HepG2 (cell line): ENCODE results near the gene MAP1LC3C. TPM values are rescaled to one million over a fixed set of nuclear protein-coding genes. Genes with fewer than 3 reads are reported as not detected.

Experiments
- CBX2 ChIP-seq, 2 experiments: fragments of 200-600 bp in 1 of 2; sonication (generic); formaldehyde crosslinking in 1 of 2; IDR thresholded peaks; 2 replicates each; pipeline versions ENCODE4 v1.7.0 to v1.8.1; 2018 to 2022; ENCODE audit warnings: low read depth in 2 of 2, low read length in 1 of 2, mild to moderate bottlenecking in 1 of 2, missing genetic modification reagents in 1 of 2
- CCDC6 ChIP-seq: sonication (generic); formaldehyde crosslinking; IDR thresholded peaks from 2 replicates; pipeline ENCODE4 v1.8.1; 2022; ENCODE audit warnings: mild to moderate bottlenecking, missing genetic modification reagents, moderate library complexity
- HNRNPLL ChIP-seq: fragments of 200-400 bp; formaldehyde crosslinking; IDR thresholded peaks from 2 replicates; pipeline ENCODE4 v1.6.1; 2017; ENCODE audit warnings: mild to moderate bottlenecking, low read depth, low read length; ENCODE audit not compliant: poor library complexity, severe bottlenecking
- HOXA9 ChIP-seq: sonication (generic); formaldehyde crosslinking; IDR thresholded peaks from 2 replicates; pipeline ENCODE4 v1.8.1; 2022; ENCODE audit warnings: missing genetic modification reagents, mild to moderate bottlenecking, moderate library complexity, borderline replicate concordance
- MED8 ChIP-seq: sonication (generic); formaldehyde crosslinking; IDR thresholded peaks from 2 replicates; pipeline ENCODE4 v1.8.1; 2023; ENCODE audit warnings: mild to moderate bottlenecking, missing genetic modification reagents; ENCODE audit not compliant: insufficient replicate concordance
- NFATC3 ChIP-seq: sonication (generic); formaldehyde crosslinking; IDR thresholded peaks from 2 replicates; pipeline ENCODE4 v1.5.1; 2020; ENCODE audit warnings: mild to moderate bottlenecking, missing genetic modification reagents
- REL ChIP-seq: sonication (generic); formaldehyde crosslinking; conservative IDR thresholded peaks from 2 replicates; pipeline ENCODE4 v1.8.0; 2022; ENCODE audit warnings: mild to moderate bottlenecking, missing genetic modification reagents, moderate library complexity
- ZNF441 ChIP-seq: sonication (generic); formaldehyde crosslinking; IDR thresholded peaks from 2 replicates; pipeline ENCODE4 v1.7.0; 2021; ENCODE audit warnings: missing genetic modification reagents, borderline replicate concordance
- ZNF737 ChIP-seq: sonication (generic); formaldehyde crosslinking; IDR thresholded peaks from 2 replicates; pipeline ENCODE4 v1.5.0; 2020; ENCODE audit warnings: missing genetic modification reagents, mild to moderate bottlenecking, borderline replicate concordance
- ZNF766 ChIP-seq: sonication (generic); formaldehyde crosslinking; IDR thresholded peaks from 2 replicates; pipeline ENCODE4 v1.5.0; 2020; ENCODE audit warnings: missing genetic modification reagents, borderline replicate concordance
- ZSCAN21 ChIP-seq: sonication (generic); formaldehyde crosslinking; IDR thresholded peaks from 2 replicates; pipeline ENCODE4 v1.8.0; 2022; ENCODE audit warnings: mild to moderate bottlenecking, missing genetic modification reagents, moderate library complexity, borderline replicate concordance
- polyA plus RNA-seq, 8 experiments: library from polyadenylated mRNA; depleted of rRNA in 3 of 8; stranded (reverse) in 7 of 8; unstranded in 1 of 8; fragments of >200 nt; fragmentation: Illumina TruSeq in 4 of 8; extraction: Trizol in 4 of 8; gene quantifications; 2 replicates each; pipeline versions ENCODE4 v1.2.1 to v1.2.3, GENCODE V29; 2011 to 2016; ENCODE audit warnings: low read depth in 4 of 8, missing spikeins in 1 of 8, mixed read lengths in 1 of 8; ENCODE audit not compliant: insufficient read depth in 1 of 8
- total RNA-seq, 5 experiments: library from RNA; depleted of rRNA; stranded (reverse); fragments of >200 nt; fragmentation: Illumina TruSeq; extraction: Trizol; gene quantifications; 2 replicates each; pipeline ENCODE4 v1.2.3, GENCODE V29; 2016; ENCODE audit warnings: low read depth in 1 of 5
- TF ChIP-seq, protein P1 (sequence below): sonication (generic); formaldehyde crosslinking; IDR thresholded peaks from 2 replicates; pipeline ENCODE4 v1.5.0; 2020; ENCODE audit warnings: mild to moderate bottlenecking, missing genetic modification reagents
- TF ChIP-seq, protein P2 (sequence below): sonication (generic); formaldehyde crosslinking; IDR thresholded peaks from 2 replicates; pipeline ENCODE4 v1.4.0; 2020; ENCODE audit warnings: mild to moderate bottlenecking, missing genetic modification reagents
- TF ChIP-seq, protein P3 (sequence below): sonication (generic); formaldehyde crosslinking; IDR thresholded peaks from 2 replicates; pipeline ENCODE4 v1.9.0; 2021; ENCODE audit warnings: mild to moderate bottlenecking, missing genetic modification reagents
- TF ChIP-seq, protein P4 (sequence below): sonication (generic); formaldehyde crosslinking; IDR thresholded peaks from 2 replicates; pipeline ENCODE4 v1.5.1; 2020; ENCODE audit warnings: mild to moderate bottlenecking, missing genetic modification reagents, moderate library complexity

MAP1LC3C gene
- total and polyA plus RNA-seq, 2 of the 13 experiments (the other 11 are each of a cell fraction or from before 2014, with no cell fraction given): not detected

DNA sequence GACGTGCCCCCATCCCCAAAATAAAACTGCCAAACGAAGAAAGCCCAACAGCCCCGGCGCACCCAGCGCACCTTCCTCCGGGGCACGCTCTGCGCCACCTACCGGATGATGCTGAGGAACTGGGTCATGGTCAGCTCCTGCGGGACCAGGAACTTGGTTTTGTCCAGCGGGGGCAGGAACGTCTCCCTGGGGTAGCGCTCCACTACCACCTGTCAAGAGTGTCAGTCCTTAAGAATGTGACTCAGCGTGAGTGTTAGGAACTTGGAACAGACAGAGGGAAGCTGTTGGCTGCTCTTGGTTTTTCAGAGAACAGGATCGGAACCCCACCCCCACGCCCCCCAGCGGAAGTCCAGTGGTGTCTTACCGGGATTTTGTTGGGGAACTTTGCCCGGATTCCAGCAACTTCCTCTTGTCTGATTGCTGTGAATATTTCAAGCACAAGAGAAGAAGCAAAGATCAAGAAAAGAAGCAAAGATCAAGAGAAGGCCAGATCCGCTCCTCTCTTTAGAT is 431 bp downstream of the MAP1LC3C start (continued):
- no peak for TF ChIP-seq REL (CRISPR knock-in tag)
- no peak for TF ChIP-seq ZNF737 (CRISPR knock-in tag)
- TF ChIP-seq HOXA9 (CRISPR knock-in tag): no peak
- TF ChIP-seq, protein P1, sequence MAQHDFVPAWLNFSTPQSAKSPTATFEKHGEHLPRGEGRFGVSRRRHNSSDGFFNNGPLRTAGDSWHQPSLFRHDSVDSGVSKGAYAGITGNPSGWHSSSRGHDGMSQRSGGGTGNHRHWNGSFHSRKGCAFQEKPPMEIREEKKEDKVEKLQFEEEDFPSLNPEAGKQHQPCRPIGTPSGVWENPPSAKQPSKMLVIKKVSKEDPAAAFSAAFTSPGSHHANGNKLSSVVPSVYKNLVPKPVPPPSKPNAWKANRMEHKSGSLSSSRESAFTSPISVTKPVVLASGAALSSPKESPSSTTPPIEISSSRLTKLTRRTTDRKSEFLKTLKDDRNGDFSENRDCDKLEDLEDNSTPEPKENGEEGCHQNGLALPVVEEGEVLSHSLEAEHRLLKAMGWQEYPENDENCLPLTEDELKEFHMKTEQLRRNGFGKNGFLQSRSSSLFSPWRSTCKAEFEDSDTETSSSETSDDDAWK (CRISPR knock-in tag): no peak
- TF ChIP-seq, protein P2, sequence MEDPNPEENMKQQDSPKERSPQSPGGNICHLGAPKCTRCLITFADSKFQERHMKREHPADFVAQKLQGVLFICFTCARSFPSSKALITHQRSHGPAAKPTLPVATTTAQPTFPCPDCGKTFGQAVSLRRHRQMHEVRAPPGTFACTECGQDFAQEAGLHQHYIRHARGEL (CRISPR knock-in tag): no peak
- TF ChIP-seq, protein P3, sequence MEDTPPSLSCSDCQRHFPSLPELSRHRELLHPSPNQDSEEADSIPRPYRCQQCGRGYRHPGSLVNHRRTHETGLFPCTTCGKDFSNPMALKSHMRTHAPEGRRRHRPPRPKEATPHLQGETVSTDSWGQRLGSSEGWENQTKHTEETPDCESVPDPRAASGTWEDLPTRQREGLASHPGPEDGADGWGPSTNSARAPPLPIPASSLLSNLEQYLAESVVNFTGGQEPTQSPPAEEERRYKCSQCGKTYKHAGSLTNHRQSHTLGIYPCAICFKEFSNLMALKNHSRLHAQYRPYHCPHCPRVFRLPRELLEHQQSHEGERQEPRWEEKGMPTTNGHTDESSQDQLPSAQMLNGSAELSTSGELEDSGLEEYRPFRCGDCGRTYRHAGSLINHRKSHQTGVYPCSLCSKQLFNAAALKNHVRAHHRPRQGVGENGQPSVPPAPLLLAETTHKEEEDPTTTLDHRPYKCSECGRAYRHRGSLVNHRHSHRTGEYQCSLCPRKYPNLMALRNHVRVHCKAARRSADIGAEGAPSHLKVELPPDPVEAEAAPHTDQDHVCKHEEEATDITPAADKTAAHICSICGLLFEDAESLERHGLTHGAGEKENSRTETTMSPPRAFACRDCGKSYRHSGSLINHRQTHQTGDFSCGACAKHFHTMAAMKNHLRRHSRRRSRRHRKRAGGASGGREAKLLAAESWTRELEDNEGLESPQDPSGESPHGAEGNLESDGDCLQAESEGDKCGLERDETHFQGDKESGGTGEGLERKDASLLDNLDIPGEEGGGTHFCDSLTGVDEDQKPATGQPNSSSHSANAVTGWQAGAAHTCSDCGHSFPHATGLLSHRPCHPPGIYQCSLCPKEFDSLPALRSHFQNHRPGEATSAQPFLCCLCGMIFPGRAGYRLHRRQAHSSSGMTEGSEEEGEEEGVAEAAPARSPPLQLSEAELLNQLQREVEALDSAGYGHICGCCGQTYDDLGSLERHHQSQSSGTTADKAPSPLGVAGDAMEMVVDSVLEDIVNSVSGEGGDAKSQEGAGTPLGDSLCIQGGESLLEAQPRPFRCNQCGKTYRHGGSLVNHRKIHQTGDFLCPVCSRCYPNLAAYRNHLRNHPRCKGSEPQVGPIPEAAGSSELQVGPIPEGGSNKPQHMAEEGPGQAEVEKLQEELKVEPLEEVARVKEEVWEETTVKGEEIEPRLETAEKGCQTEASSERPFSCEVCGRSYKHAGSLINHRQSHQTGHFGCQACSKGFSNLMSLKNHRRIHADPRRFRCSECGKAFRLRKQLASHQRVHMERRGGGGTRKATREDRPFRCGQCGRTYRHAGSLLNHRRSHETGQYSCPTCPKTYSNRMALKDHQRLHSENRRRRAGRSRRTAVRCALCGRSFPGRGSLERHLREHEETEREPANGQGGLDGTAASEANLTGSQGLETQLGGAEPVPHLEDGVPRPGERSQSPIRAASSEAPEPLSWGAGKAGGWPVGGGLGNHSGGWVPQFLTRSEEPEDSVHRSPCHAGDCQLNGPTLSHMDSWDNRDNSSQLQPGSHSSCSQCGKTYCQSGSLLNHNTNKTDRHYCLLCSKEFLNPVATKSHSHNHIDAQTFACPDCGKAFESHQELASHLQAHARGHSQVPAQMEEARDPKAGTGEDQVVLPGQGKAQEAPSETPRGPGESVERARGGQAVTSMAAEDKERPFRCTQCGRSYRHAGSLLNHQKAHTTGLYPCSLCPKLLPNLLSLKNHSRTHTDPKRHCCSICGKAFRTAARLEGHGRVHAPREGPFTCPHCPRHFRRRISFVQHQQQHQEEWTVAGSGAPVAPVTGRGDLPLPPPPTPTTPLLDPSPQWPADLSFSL (CRISPR knock-in tag): no peak
- no peak for TF ChIP-seq ZSCAN21
- no peak for TF ChIP-seq CBX2 (IDR thresholded peaks at IDR 0.05; ENCODE audit: low read depth, low read length)
- TF ChIP-seq CBX2 (CRISPR knock-in tag; IDR thresholded peaks at IDR 0.05; ENCODE audit: low read depth): no peak
- TF ChIP-seq NFATC3 (CRISPR knock-in tag): no peak
- no peak for TF ChIP-seq CCDC6 (CRISPR knock-in tag)
- TF ChIP-seq ZNF766 (CRISPR knock-in tag): no peak
- TF ChIP-seq MED8 (CRISPR knock-in tag): no peak
- TF ChIP-seq, protein P4, sequence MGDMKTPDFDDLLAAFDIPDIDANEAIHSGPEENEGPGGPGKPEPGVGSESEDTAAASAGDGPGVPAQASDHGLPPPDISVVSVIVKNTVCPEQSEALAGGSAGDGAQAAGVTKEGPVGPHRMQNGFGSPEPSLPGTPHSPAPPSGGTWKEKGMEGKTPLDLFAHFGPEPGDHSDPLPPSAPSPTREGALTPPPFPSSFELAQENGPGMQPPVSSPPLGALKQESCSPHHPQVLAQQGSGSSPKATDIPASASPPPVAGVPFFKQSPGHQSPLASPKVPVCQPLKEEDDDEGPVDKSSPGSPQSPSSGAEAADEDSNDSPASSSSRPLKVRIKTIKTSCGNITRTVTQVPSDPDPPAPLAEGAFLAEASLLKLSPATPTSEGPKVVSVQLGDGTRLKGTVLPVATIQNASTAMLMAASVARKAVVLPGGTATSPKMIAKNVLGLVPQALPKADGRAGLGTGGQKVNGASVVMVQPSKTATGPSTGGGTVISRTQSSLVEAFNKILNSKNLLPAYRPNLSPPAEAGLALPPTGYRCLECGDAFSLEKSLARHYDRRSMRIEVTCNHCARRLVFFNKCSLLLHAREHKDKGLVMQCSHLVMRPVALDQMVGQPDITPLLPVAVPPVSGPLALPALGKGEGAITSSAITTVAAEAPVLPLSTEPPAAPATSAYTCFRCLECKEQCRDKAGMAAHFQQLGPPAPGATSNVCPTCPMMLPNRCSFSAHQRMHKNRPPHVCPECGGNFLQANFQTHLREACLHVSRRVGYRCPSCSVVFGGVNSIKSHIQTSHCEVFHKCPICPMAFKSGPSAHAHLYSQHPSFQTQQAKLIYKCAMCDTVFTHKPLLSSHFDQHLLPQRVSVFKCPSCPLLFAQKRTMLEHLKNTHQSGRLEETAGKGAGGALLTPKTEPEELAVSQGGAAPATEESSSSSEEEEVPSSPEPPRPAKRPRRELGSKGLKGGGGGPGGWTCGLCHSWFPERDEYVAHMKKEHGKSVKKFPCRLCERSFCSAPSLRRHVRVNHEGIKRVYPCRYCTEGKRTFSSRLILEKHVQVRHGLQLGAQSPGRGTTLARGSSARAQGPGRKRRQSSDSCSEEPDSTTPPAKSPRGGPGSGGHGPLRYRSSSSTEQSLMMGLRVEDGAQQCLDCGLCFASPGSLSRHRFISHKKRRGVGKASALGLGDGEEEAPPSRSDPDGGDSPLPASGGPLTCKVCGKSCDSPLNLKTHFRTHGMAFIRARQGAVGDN (CRISPR knock-in tag): peak; percentile 26; the same call in 1 of the 2 replicates
- peak; percentile 25 for TF ChIP-seq HNRNPLL
- TF ChIP-seq ZNF441 (CRISPR knock-in tag): no peak
